Measurements from ENCODE around the gene LHFPL2.

Gene LHFPL2

DNA sequence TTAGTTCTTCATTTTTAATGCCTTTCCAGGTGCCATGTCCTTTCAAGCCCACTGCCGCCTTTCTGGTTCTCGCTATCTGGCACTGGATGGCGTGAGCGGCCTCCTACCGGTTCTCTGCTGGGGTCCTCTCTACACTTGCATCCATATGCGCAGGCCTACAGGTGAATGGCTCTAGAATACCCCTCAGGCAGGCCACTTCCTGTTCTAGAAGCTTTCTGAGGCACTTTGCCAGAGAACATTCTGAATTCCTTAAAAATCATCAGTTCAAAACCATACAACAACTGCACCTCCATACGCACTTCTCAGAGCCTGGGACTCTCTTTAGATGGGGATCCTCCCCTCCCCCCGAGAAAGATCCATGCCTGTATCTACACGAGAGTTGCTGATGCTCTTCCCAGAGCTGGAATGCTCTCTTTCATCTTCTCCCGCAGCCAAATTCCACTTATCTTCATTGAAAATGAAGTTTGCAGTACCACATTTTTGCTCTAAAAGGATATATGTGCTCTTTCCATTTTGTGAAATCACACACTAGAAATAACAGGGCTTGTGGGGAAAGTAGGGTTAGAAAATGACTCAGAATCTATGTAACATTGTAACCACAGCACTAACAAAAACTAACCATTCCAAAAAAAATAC lies 1.4 kb upstream of the LHFPL2 start:
- H3K4me3 ChIP-seq (ENCODE audit: low read depth, low read length): no peak overlapping the region
- no peak for DNase-seq (ENCODE audit: low read depth)
- TF ChIP-seq, protein P1, sequence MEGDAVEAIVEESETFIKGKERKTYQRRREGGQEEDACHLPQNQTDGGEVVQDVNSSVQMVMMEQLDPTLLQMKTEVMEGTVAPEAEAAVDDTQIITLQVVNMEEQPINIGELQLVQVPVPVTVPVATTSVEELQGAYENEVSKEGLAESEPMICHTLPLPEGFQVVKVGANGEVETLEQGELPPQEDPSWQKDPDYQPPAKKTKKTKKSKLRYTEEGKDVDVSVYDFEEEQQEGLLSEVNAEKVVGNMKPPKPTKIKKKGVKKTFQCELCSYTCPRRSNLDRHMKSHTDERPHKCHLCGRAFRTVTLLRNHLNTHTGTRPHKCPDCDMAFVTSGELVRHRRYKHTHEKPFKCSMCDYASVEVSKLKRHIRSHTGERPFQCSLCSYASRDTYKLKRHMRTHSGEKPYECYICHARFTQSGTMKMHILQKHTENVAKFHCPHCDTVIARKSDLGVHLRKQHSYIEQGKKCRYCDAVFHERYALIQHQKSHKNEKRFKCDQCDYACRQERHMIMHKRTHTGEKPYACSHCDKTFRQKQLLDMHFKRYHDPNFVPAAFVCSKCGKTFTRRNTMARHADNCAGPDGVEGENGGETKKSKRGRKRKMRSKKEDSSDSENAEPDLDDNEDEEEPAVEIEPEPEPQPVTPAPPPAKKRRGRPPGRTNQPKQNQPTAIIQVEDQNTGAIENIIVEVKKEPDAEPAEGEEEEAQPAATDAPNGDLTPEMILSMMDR (IDR thresholded peaks at IDR 0.05; ENCODE audit: low read depth, low read length, missing control alignments): no peak

DNA sequence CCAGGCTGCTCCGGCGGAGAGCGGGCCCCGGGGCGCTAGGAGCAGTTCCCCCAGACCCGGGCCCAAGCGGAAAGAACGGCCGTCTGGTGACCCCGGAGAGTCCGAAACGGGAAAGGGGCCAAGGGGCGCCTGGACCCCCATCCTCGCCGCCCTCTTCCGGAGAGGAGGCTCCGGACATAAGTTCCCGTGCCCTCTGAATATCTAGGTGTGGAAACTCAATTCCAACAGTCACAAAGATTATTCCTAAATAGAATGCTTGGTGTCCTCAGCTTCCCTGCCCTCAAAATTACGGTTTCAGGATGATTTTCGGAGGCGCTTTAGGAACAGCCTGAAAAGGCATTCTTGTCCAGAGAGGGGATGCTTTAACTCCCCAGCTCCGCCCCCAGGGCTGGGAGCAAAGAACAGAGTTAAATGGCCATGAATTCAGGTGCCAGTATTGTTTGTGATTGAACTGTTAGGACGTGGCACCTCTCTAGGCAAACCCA lies 681 bp upstream of the LHFPL2 start:
- TF ChIP-seq, protein P1 (IDR thresholded peaks at IDR 0.05; ENCODE audit: low read depth, low read length, missing control alignments): no peak
- DNase-seq (ENCODE audit: low read depth): no peak
- peak overlapping the region; percentile 84 for H3K4me3 ChIP-seq (ENCODE audit: low read depth, low read length)

DNA sequence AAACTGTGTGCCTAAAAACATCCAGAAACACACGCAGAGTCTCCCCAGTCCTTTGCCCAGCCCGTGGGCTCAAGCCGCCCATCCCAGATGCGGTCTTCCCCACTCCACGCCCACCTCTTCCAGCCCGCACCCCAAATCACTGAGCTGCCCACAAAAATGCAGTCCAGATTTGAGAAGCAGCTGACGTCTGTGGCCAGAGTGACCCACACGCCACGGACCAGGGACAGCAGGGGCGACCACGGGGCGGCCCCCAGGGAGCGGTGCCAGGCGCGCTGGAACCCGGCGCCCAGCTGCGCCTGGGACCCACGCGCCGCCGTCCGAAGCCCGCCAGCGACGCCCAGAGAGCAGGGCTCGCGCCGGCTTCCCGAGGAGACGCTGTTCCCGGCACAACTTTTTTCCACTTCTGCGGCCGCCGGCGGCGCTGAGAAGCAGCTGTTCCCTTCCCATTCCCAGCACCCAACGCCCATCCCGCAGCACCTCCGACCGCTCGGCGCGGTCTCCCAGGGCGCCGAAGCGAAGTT lies 674 bp downstream of the LHFPL2 start:
- TF ChIP-seq, protein P1 (IDR thresholded peaks at IDR 0.05; ENCODE audit: low read depth, low read length, missing control alignments): no peak
- no peak for DNase-seq (ENCODE audit: low read depth)

DNA sequence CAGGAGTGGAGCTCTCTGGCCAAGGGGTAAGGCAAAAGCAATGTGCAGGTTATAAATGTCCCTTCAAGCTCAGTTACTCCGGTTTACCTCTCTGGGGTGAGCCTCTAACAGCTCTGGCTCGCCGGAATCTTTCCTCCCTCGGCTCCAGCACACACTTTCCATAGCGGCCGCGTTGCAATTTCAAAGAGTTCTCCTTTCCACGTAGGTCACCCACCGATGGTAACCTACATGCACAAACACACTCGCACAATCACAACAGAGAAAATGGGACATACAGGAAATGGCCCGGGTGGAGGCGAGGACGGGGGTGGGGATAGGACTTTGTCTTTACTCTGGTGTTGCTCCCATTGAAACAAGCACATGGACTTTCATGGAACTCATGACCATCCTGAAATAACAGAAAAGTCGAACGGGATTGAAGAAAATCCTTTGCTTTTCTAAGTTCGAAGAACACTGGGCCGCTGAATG lies 1.2 kb downstream of the LHFPL2 start:
- H3K4me3 ChIP-seq (ENCODE audit: low read depth, low read length): peak overlapping the region; percentile 84
- TF ChIP-seq, protein P1 (IDR thresholded peaks at IDR 0.05; ENCODE audit: low read depth, low read length, missing control alignments): no peak
- no peak for DNase-seq (ENCODE audit: low read depth)

More for the DNA sequence above, 674 bp downstream of the LHFPL2 start:
- H3K4me3 ChIP-seq (ENCODE audit: low read depth, low read length): peak overlapping the region; percentile 84

DNA sequence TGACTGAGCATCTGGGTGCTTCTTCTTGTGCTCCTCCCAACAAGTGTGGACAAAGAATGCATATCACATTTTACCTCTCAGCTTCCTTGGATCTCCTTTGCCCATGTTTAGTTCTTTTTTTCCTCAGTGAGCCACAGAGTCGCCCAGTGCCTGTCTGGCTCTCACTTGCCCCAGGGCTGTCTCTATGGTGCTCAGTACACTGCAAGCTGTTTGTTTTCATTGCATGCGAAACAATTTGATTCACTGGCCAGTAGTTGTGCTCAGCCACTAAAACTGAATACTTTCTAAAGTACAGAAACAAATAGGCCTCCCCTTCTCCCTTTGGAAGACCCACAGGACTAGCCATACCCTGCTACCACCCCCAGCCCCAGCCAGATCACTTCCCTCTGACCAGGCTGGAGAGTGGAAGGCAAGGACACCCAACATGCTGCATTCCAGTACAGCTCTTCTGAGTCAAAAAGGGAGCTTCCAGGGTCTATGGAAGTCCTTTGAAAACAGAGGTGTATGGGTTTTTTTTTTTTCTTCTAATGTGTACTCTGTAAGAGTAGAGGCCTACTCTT lies 3.8 kb downstream of the LHFPL2 start:
- TF ChIP-seq, protein P1 (IDR thresholded peaks at IDR 0.05; ENCODE audit: low read depth, low read length, missing control alignments): no peak
- no peak for DNase-seq (ENCODE audit: low read depth)
- no peak overlapping the region for H3K4me3 ChIP-seq (ENCODE audit: low read depth, low read length)

DNA sequence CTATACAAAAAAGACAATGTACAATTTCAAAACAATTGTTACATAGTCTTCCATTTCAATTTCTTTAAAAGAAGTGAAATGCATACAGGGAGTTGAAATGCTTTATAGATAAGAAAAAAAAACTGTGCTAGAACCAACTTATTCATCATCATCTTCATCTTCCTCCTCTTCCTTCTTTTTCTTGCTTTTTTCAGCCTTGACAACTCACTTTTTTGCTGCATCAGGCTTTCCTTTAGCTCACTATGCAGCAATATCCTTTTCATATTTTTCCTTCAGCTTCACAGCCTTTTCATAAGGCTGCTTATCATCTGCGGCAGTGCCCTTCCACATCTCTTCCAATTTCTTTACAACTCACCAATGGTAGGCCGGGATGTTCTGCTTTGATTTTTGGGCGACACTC lies 4.4 kb downstream of the LHFPL2 start:
- no peak for DNase-seq (ENCODE audit: low read depth)
- TF ChIP-seq, protein P1 (IDR thresholded peaks at IDR 0.05; ENCODE audit: low read depth, low read length, missing control alignments): no peak
- no peak overlapping the region for H3K4me3 ChIP-seq (ENCODE audit: low read depth, low read length)

All from GM12864 (cell line).